Amniotic stem cell (primary cell): ENCODE data around the gene IVL.

Source experiments
- DNase-seq: peaks from one replicate; lab custom pipeline; 2025; lab: John Stamatoyannopoulos, UW

IVL gene

GRCh38 chr1:152946651-152947256 lies 38.4 kb downstream of the IVL start, which contains the start of gene SPRR5:
SPRR5 (plus strand) TSS chr1:152947206; CDS start chr1:152948555, 1,349 bp downstream.
- no peak for DNase-seq

- no peak for DNase-seq
Observed at GRCh38 chr1:152951711-152952110, 43.4 kb downstream of the IVL start.

- no peak for DNase-seq
Observed at GRCh38 chr1:152953761-152954160, 45.4 kb downstream of the IVL start.

GRCh38 chr1:152954436-152954835 lies 46.1 kb downstream of the IVL start:
- DNase-seq: no peak

- no peak for DNase-seq
Observed at GRCh38 chr1:152957561-152957960, 49.2 kb downstream of the IVL start.

DNA sequence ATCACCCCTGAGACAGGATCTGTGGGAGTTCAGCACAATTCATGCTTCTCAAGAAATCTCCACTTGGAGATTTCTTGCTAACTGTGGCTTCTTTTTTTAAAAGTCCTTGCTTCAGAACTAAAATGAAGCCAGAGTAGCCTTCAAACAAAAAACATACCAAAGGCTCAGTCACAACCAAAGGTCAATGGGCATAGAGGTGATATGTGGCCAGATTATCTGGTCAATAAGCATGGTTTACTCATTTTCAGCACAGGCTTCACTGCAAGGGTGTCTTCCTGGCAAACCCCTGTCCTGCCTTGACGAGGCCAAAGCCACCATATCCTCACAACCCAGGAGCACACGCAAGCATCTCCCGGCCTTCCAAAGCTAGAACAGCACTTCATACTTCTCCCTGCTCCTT lies 50.9 kb downstream of the IVL start:
- no peak for DNase-seq

GRCh38 chr1:152959801-152960451 lies 51.6 kb downstream of the IVL start:
- no peak for DNase-seq

- DNase-seq: no peak
Observed at GRCh38 chr1:152960452-152961044, 52.2 kb downstream of the IVL start.
